Measurements from ENCODE around the gene CAD. TPM values are rescaled to one million over a fixed set of nuclear protein-coding genes. Genes with fewer than 3 reads are reported as not detected.

CAD gene
- total RNA-seq, 1 donor from 2014 or later, result 60.0 TPM

- no peaks in the 10 kb centered on the region for H3K36me3 ChIP-seq (ENCODE audit: control insufficient read depth, insufficient read depth, low read length)
- no peak overlapping the region for H3K4me3 ChIP-seq (ENCODE audit: low read depth, low read length)
- DNase-seq (ENCODE audit: low read depth), result no peak
- H3K27me3 ChIP-seq (ENCODE audit: control insufficient read depth, insufficient read depth, low read length), result peaks cover 37% of the 10 kb centered on the region
- TF ChIP-seq CTCF (IDR thresholded peaks at IDR 0.05; ENCODE audit: insufficient read depth, low read length, poor library complexity, severe bottlenecking), result no peak
Measured at GRCh38 chr2:27250652-27251379, 33.6 kb downstream of the CAD start.

GRCh38 chr2:27251766-27252165 lies 34.6 kb downstream of the CAD start:
- no peak overlapping the region for H3K4me3 ChIP-seq (ENCODE audit: low read depth, low read length)
- no peak for DNase-seq (ENCODE audit: low read depth)
- peaks cover 42% of the 10 kb centered on the region for H3K27me3 ChIP-seq (ENCODE audit: control insufficient read depth, insufficient read depth, low read length)
- no peak for TF ChIP-seq CTCF (IDR thresholded peaks at IDR 0.05; ENCODE audit: insufficient read depth, low read length, poor library complexity, severe bottlenecking)
- no peaks in the 10 kb centered on the region for H3K36me3 ChIP-seq (ENCODE audit: control insufficient read depth, insufficient read depth, low read length)

GRCh38 chr2:27255187-27255586 lies 38.0 kb downstream of the CAD start:
- peaks cover 57% of the 10 kb centered on the region for H3K27me3 ChIP-seq (ENCODE audit: control insufficient read depth, insufficient read depth, low read length)
- TF ChIP-seq CTCF (IDR thresholded peaks at IDR 0.05; ENCODE audit: insufficient read depth, low read length, poor library complexity, severe bottlenecking), result no peak
- no peak for DNase-seq (ENCODE audit: low read depth)
- H3K4me3 ChIP-seq (ENCODE audit: low read depth, low read length), result no peak overlapping the region
- no peaks in the 10 kb centered on the region for H3K36me3 ChIP-seq (ENCODE audit: control insufficient read depth, insufficient read depth, low read length)

- no peaks in the 10 kb centered on the region for H3K36me3 ChIP-seq (ENCODE audit: control insufficient read depth, insufficient read depth, low read length)
- no peak overlapping the region for H3K4me3 ChIP-seq (ENCODE audit: low read depth, low read length)
- no peak for TF ChIP-seq CTCF (IDR thresholded peaks at IDR 0.05; ENCODE audit: insufficient read depth, low read length, poor library complexity, severe bottlenecking)
- peaks cover 57% of the 10 kb centered on the region for H3K27me3 ChIP-seq (ENCODE audit: control insufficient read depth, insufficient read depth, low read length)
- DNase-seq (ENCODE audit: low read depth), result no peak
Measured at GRCh38 chr2:27255660-27256059, 38.5 kb downstream of the CAD start.

GRCh38 chr2:27256855-27257454 lies 39.8 kb downstream of the CAD start:
- TF ChIP-seq CTCF (IDR thresholded peaks at IDR 0.05; ENCODE audit: insufficient read depth, low read length, poor library complexity, severe bottlenecking), result no peak
- DNase-seq (ENCODE audit: low read depth), result no peak
- Histone ChIP-seq H3K27me3 (ENCODE audit: control insufficient read depth, insufficient read depth, low read length) (peaks cover 58% of the 10 kb centered on the region), H3K4me3 (ENCODE audit: low read depth, low read length) (no peak overlapping the region), H3K36me3 (ENCODE audit: control insufficient read depth, insufficient read depth, low read length) (no peaks in the 10 kb centered on the region)
